ENCODE measurements around the gene ALDH5A1.

ALDH5A1 gene

DNA sequence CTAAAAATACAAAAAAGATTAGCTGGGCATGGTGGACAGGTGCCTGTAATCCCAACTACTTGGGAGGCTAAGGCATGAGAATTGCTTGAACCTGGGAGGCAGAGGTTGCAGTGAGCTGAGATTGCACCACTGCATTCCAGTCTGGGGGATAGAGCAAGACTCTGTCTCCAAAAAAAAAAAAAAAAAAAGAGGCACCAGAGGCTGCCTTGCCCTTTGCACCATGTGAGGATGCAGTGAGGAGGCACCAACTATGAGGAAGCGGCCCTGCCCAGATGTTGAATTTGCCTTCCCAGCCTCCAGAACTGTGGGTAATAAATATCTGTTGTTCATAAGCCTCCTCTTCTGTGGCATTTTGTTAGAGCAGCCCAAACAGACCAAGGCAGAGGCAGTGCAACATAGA is 54.4 kb downstream of the ALDH5A1 start:
- ChIA-PET CTCF (interaction anchor here (0.6 to 0.8 kb wide), 2 partner anchors 8 to 11 kb away, joined by 3 read pairs; no protein-coding TSS in a partner anchor), POLR2A (interaction anchor here (1.5 kb wide), 1 partner anchor 54 kb away, joined by 4 read pairs; the partner anchor contains the start of gene ALDH5A1)
- TF ChIP-seq ZNF658 (tag by site-specific recombination; IDR thresholded peaks at IDR 0.05) (no peak), RBAK (tag by site-specific recombination; IDR thresholded peaks at IDR 0.05) (no peak)
- TF ChIP-seq, protein P1, sequence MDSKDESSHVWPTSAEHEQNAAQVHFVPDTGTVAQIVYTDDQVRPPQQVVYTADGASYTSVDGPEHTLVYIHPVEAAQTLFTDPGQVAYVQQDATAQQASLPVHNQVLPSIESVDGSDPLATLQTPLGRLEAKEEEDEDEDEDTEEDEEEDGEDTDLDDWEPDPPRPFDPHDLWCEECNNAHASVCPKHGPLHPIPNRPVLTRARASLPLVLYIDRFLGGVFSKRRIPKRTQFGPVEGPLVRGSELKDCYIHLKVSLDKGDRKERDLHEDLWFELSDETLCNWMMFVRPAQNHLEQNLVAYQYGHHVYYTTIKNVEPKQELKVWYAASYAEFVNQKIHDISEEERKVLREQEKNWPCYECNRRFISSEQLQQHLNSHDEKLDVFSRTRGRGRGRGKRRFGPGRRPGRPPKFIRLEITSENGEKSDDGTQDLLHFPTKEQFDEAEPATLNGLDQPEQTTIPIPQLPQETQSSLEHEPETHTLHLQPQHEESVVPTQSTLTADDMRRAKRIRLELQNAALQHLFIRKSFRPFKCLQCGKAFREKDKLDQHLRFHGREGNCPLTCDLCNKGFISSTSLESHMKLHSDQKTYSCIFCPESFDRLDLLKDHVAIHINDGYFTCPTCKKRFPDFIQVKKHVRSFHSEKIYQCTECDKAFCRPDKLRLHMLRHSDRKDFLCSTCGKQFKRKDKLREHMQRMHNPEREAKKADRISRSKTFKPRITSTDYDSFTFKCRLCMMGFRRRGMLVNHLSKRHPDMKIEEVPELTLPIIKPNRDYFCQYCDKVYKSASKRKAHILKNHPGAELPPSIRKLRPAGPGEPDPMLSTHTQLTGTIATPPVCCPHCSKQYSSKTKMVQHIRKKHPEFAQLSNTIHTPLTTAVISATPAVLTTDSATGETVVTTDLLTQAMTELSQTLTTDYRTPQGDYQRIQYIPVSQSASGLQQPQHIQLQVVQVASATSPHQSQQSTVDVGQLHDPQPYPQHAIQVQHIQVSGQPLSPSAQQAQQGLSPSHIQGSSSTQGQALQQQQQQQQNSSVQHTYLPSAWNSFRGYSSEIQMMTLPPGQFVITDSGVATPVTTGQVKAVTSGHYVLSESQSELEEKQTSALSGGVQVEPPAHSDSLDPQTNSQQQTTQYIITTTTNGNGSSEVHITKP (tag by site-specific recombination; IDR thresholded peaks at IDR 0.05) = peak; percentile 60
- Histone ChIP-seq H3K27ac (ENCODE audit: extremely low read depth, low read depth, low read length) (no peak overlapping the region), H3K4me3 (ENCODE audit: low read depth, low read length) (no peak overlapping the region), H3K36me3 (ENCODE audit: control insufficient read depth in 2 of 2, insufficient read depth in 1 of 2, low read length in 2 of 2) (no peaks in the 10 kb centered on the region), H3K9me3 (ENCODE audit: control insufficient read depth, insufficient read depth, low read depth, low read length) (no peaks in the 10 kb centered on the region), H3K4me1 (ENCODE audit: control insufficient read depth, insufficient read depth, low read length) (no peaks in the 10 kb centered on the region)

DNA sequence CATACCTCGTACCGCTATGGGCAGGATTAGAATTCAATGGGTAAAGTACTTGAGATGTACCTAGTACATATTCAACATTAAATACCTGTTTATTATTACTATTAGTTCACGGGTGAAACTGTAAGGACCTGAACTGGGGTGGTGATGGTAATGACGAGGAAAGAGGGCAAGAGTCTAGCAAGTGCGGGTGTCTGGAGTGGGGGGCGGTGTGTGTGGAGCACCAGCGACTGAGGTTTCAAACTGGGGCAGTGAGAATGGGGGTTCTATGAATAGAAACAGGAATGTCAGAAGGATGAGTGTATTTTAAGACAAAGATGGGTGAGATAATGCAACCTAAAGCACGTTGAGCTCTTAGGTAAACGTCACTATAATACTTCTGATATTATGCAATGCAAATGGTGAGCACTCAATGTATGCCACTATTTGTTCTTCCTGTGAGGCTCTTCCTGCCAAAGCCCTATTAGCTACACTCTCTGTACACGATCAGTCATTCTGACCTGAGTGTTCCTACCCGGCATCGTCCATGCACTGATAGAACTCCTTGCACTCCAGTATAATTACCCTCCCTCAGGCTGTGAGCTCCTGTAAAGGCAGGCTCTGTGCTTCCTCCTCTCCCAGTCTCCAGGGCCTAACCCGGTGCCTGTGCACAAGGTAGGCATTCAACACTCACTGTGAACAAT is 55.0 kb downstream of the ALDH5A1 start:
- POLR2A ChIA-PET = interaction anchor here (1.5 kb wide), 1 partner anchor 55 kb away, joined by 4 read pairs; the partner anchor contains the start of gene ALDH5A1

More for the DNA sequence above, 55.0 kb downstream of the ALDH5A1 start:
- no peak overlapping the region for H3K27ac ChIP-seq (ENCODE audit: extremely low read depth, low read depth, low read length)
- no peaks in the 10 kb centered on the region for H3K9me3 ChIP-seq (ENCODE audit: control insufficient read depth, insufficient read depth, low read depth, low read length)
- TF ChIP-seq ZNF24 (tag by site-specific recombination; IDR thresholded peaks at IDR 0.05) (no peak), ZNF221 (tag by site-specific recombination; IDR thresholded peaks at IDR 0.05; ENCODE audit: borderline replicate concordance) (no peak), ZNF501 (tag by site-specific recombination; IDR thresholded peaks at IDR 0.05) (no peak), ZNF521 (tag by site-specific recombination; IDR thresholded peaks at IDR 0.05) (no peak), TCF7L2 (IDR thresholded peaks at IDR 0.05; ENCODE audit: borderline replicate concordance, low read depth, low read length) (no peak), MZF1 (tag by site-specific recombination; IDR thresholded peaks at IDR 0.05; ENCODE audit: borderline replicate concordance) (no peak), ZNF2 (tag by site-specific recombination; IDR thresholded peaks at IDR 0.05) (no peak), ZNF37A (tag by site-specific recombination; IDR thresholded peaks at IDR 0.05) (no peak), ZNF792 (tag by site-specific recombination; IDR thresholded peaks at IDR 0.05) (no peak), KLF10 (tag by site-specific recombination; IDR thresholded peaks at IDR 0.05) (no peak), ZNF362 (tag by site-specific recombination; IDR thresholded peaks at IDR 0.05) (no peak), ZBTB1 (tag by site-specific recombination; IDR thresholded peaks at IDR 0.05) (no peak), ZNF157 (tag by site-specific recombination; IDR thresholded peaks at IDR 0.05) (no peak), ZNF202 (tag by site-specific recombination; IDR thresholded peaks at IDR 0.05; ENCODE audit: borderline replicate concordance) (no peak)
- TF ChIP-seq, protein P2, sequence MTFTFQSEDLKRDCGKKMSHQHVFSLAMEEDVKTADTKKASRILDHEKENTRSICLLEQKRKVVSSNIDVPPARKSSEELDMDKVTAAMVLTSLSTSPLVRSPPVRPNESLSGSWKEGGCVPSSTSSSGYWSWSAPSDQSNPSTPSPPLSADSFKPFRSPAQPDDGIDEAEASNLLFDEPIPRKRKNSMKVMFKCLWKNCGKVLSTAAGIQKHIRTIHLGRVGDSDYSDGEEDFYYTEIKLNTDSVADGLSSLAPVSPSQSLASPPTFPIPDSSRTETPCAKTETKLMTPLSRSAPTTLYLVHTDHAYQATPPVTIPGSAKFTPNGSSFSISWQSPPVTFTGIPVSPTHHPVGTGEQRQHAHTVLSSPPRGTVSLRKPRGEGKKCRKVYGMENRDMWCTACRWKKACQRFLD (tag by site-specific recombination; IDR thresholded peaks at IDR 0.05) = no peak
- TF ChIP-seq, protein P3, sequence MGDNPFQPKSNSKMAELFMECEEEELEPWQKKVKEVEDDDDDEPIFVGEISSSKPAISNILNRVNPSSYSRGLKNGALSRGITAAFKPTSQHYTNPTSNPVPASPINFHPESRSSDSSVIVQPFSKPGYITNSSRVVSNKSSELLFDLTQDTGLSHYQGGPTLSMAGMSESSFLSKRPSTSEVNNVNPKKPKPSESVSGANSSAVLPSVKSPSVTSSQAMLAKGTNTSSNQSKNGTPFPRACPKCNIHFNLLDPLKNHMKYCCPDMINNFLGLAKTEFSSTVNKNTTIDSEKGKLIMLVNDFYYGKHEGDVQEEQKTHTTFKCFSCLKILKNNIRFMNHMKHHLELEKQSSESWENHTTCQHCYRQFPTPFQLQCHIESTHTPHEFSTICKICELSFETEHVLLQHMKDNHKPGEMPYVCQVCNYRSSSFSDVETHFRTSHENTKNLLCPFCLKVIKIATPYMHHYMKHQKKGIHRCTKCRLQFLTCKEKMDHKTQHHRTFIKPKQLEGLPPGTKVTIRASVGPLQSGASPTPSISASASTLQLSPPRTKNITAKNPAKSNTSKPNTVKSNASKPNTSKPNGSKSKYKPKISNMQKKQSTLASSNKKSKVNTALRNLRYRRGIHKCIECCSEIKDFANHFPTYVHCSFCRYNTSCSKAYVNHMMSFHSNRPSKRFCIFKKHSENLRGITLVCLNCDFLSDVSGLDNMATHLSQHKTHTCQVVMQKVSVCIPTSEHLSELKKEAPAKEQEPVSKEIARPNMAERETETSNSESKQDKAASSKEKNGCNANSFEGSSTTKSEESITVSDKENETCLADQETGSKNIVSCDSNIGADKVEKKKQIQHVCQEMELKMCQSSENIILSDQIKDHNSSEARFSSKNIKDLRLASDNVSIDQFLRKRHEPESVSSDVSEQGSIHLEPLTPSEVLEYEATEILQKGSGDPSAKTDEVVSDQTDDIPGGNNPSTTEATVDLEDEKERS (tag by site-specific recombination; IDR thresholded peaks at IDR 0.05) = no peak
- no peak overlapping the region for H3K4me3 ChIP-seq (ENCODE audit: low read depth, low read length)
- peaks cover under 1% of the 10 kb centered on the region; the same call in 1 of the 2 replicates for H3K4me1 ChIP-seq (ENCODE audit: control insufficient read depth, insufficient read depth, low read length)
- no peaks in the 10 kb centered on the region for H3K36me3 ChIP-seq (ENCODE audit: control insufficient read depth in 2 of 2, insufficient read depth in 1 of 2, low read length in 2 of 2)
- CTCF ChIA-PET = interaction anchor here (0.8 to 1.1 kb wide), 2 partner anchors 9 to 27 kb away, joined by 3 read pairs; no protein-coding TSS in a partner anchor

Data from HEK293 (cell line).